MCF 10A (cell line): ENCODE results near the gene MAGI1. TPM values are rescaled to one million over a fixed set of nuclear protein-coding genes. Genes with fewer than 3 reads are reported as not detected.

ENCODE experiments used
- BruUV-seq: library from RNA; stranded (reverse); fragments of 400-500 nt; replicated peaks from 2 replicates; lab custom pipeline; 2021; lab: Mats Ljungman, UMichigan
- CTCF ChIA-PET: fragments of 300-600 bp; sonication (Branson Sonifier 250); formaldehyde crosslinking; extraction: SDS; loops from one replicate; lab custom pipeline; 2021; ENCODE audit warnings: antibody characterized with exemption, inconsistent platforms; lab: Yijun Ruan, JAX
- POLR2A ChIA-PET: fragments of 300-600, 350-650 bp; sonication (Branson Sonifier 250); formaldehyde crosslinking; extraction: SDS; loops from one replicate; lab custom pipeline; 2020; ENCODE audit warnings: antibody characterized with exemption, inconsistent platforms; lab: Yijun Ruan, JAX
- DNase-seq: peaks from one replicate; pipeline ENCODE4 v3.0.0-alpha.2; 2018; ENCODE audit not compliant: unreplicated experiment
- H3K27ac Mint-ChIP-seq: one replicate; pipeline ENCODE4 v1.8.0; 2022; ENCODE audit warnings: mild to moderate bottlenecking, low read depth, mixed read lengths; ENCODE audit not compliant: unreplicated experiment
- H3K27me3 Mint-ChIP-seq: one replicate; pipeline ENCODE4 v1.8.0; 2022; ENCODE audit warnings: mixed read lengths; ENCODE audit not compliant: insufficient read depth, unreplicated experiment
- H3K36me3 Mint-ChIP-seq: one replicate; pipeline ENCODE4 v1.8.0; 2022; ENCODE audit warnings: mild to moderate bottlenecking, moderate library complexity, mixed read lengths; ENCODE audit not compliant: insufficient read depth, unreplicated experiment
- H3K4me1 Mint-ChIP-seq: one replicate; pipeline ENCODE4 v1.8.0; 2022; ENCODE audit warnings: mixed read lengths; ENCODE audit not compliant: insufficient read depth, unreplicated experiment
- H3K4me3 Mint-ChIP-seq: one replicate; pipeline ENCODE4 v1.8.0; 2022; ENCODE audit warnings: mild to moderate bottlenecking, moderate library complexity, mixed read lengths; ENCODE audit not compliant: unreplicated experiment
- H3K9me3 Mint-ChIP-seq: one replicate; pipeline ENCODE4 v1.8.0; 2022; ENCODE audit warnings: mixed read lengths; ENCODE audit not compliant: unreplicated experiment
- CTCF ChIP-seq: fragments of 200-600 bp; IDR thresholded peaks from one replicate; pipeline ENCODE4 v1.8.0; 2022; ENCODE audit warnings: antibody characterized with exemption, mild to moderate bottlenecking; ENCODE audit not compliant: unreplicated experiment
- intact Hi-C: fragments of 100-400 bp; cut with micrococcal nuclease; formaldehyde crosslinking; loops from 2 replicates; pipeline ENCODE4 v1.14.1; 2022
- total RNA-seq: library from RNA; stranded (reverse); gene quantifications from 2 replicates; pipeline ENCODE4 v1.2.3, GENCODE V29; 2022

Gene MAGI1
- total RNA-seq, 1 experiment from 2014 or later, result 6.2 TPM

- H3K4me3 Mint-ChIP-seq, result no peak overlapping the region
- ChIA-PET CTCF (interaction anchor here (0.6 to 1.7 kb wide), 6 partner anchors 48 to 542 kb away, joined by 3 to 6 read pairs (median 3); no protein-coding TSS in a partner anchor), POLR2A (no interaction called here)
- H3K27me3 Mint-ChIP-seq, result no peaks in the 10 kb centered on the region
- no peaks in the 10 kb centered on the region for H3K9me3 Mint-ChIP-seq
- H3K4me1 Mint-ChIP-seq, result no peaks in the 10 kb centered on the region
- TF ChIP-seq CTCF, result no peak
- H3K36me3 Mint-ChIP-seq, result peaks cover 6% of the 10 kb centered on the region
- BruUV-seq, result no TSS peak
- no peak overlapping the region for H3K27ac Mint-ChIP-seq
- no peak for DNase-seq
- intact Hi-C loops, result no loop called here
Observed at GRCh38 chr3:65623362-65623761, 415.4 kb downstream of the MAGI1 start.

GRCh38 chr3:65619888-65620287, 418.8 kb downstream of the MAGI1 start:
- no peak for DNase-seq
- ChIA-PET POLR2A (no interaction called here), CTCF (no interaction called here)
- Mint-ChIP-seq H3K4me3 (no peak overlapping the region), H3K4me1 (no peaks in the 10 kb centered on the region), H3K9me3 (no peaks in the 10 kb centered on the region), H3K36me3 (peaks cover 6% of the 10 kb centered on the region), H3K27ac (no peak overlapping the region), H3K27me3 (no peaks in the 10 kb centered on the region)
- no TSS peak for BruUV-seq
- intact Hi-C loops, result no loop called here
- no peak for TF ChIP-seq CTCF

GRCh38 chr3:65619451-65619881, 419.3 kb downstream of the MAGI1 start:
- Mint-ChIP-seq H3K36me3 (peaks cover 6% of the 10 kb centered on the region), H3K9me3 (no peaks in the 10 kb centered on the region), H3K4me1 (no peaks in the 10 kb centered on the region), H3K27ac (no peak overlapping the region), H3K4me3 (no peak overlapping the region), H3K27me3 (no peaks in the 10 kb centered on the region)
- ChIA-PET POLR2A (no interaction called here), CTCF (no interaction called here)
- BruUV-seq, result no TSS peak
- intact Hi-C loops, result no loop called here
- DNase-seq, result no peak
- no peak for TF ChIP-seq CTCF

- Mint-ChIP-seq H3K4me3 (no peak overlapping the region), H3K9me3 (no peaks in the 10 kb centered on the region), H3K36me3 (peaks cover 6% of the 10 kb centered on the region), H3K4me1 (no peaks in the 10 kb centered on the region), H3K27ac (no peak overlapping the region), H3K27me3 (no peaks in the 10 kb centered on the region)
- ChIA-PET POLR2A (interaction anchor here (0.6 kb wide), 1 partner anchor 10 kb away, joined by 4 read pairs; no protein-coding TSS in a partner anchor), CTCF (no interaction called here)
- BruUV-seq, result no TSS peak
- intact Hi-C loops, result no loop called here
- TF ChIP-seq CTCF, result no peak
- no peak for DNase-seq
Observed at GRCh38 chr3:65618599-65618998, 420.1 kb downstream of the MAGI1 start.
